ENCODE measurements around the gene HSPA12B. TPM values are rescaled to one million over a fixed set of nuclear protein-coding genes. Genes with fewer than 3 reads are reported as not detected.

The HSPA12B gene
- total and polyA plus RNA-seq, 2 donors (not counting 3 experiments of a cell fraction or from before 2014, with no cell fraction given), result 3.7 to 6.6 TPM

DNA sequence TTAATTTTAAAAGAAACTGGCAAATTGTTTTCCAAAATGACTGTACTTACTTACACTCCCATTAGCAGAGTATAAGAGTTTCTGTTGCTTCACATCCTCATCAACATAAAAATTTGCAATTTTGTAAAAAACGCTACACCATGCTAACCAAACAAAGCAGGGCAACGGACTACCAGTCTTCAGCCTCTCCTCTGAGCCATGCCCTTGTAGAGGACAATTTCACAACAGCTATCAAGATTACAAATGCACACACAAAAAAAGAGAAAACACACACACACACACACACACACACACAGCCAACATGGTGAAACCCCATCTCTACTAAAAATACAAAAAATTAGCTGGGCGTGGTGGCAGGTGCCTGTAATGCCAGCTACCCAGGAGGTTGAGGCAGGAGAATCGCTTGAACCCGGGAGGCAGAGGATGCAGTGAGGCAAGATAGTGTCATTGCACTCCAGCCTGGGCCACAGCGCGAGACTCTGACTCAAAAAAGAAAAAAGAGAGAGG is 39.1 kb downstream of the HSPA12B start:
- Histone ChIP-seq H3K4me3 (replicated peaks in 1 of 3; ENCODE audit: insufficient read depth in 1 of 3, low read depth in 1 of 3, low read length in 3 of 3) (no peak overlapping the region), H3K9me1 (replicated peaks; ENCODE audit: control insufficient read depth, extremely low read depth, insufficient read depth, low read length) (no peaks in the 10 kb centered on the region), H3K9ac (replicated peaks; ENCODE audit: extremely low read depth, insufficient read depth, low read length) (no peak overlapping the region), H3K4me1 (ENCODE audit: control insufficient read depth, extremely low read depth, insufficient read depth, low read length) (peaks cover 16% of the 10 kb centered on the region), H2AFZ (ENCODE audit: low read depth, low read length) (no peak overlapping the region), H3K27ac (ENCODE audit: insufficient read depth, low read depth, low read length) (no peak overlapping the region), H3K27me3 (ENCODE audit: control insufficient read depth in 2 of 2, insufficient read depth in 2 of 2, low read length in 2 of 2) (no peaks in the 10 kb centered on the region), H3K9me3 (replicated peaks; ENCODE audit: control insufficient read depth, insufficient read depth, low read length) (no peaks in the 10 kb centered on the region), H3K4me2 (ENCODE audit: insufficient read depth, low read length) (no peak overlapping the region), H3K79me2 (ENCODE audit: control insufficient read depth, insufficient read depth, low read length) (peaks cover 6% of the 10 kb centered on the region), H3K36me3 (ENCODE audit: control insufficient read depth in 2 of 2, extremely low read depth in 1 of 2, insufficient read depth in 2 of 2, low read length in 2 of 2) (no peaks in the 10 kb centered on the region), H4K20me1 (replicated peaks; ENCODE audit: control insufficient read depth, extremely low read depth, insufficient read depth, low read length) (no peaks in the 10 kb centered on the region)
- FAIRE-seq, result no peak
- intact Hi-C loops (cut with micrococcal nuclease), result no loop called here
- POLR2A ChIA-PET, result no interaction called here
- dilution Hi-C loops (cut with MboI; ENCODE audit: extremely low pct_ligation_motif_present, low sequenced_read_pairs), result no loop called here
- DNase-seq (ENCODE audit: low read depth, low spot score), result no peak
- no TSS peak for BruUV-seq (replicated peaks)
- TF ChIP-seq FOS (IDR thresholded peaks at IDR 0.05; ENCODE audit: borderline replicate concordance, insufficient read depth, low read length), result no peak
- TF ChIP-seq, protein P1, sequence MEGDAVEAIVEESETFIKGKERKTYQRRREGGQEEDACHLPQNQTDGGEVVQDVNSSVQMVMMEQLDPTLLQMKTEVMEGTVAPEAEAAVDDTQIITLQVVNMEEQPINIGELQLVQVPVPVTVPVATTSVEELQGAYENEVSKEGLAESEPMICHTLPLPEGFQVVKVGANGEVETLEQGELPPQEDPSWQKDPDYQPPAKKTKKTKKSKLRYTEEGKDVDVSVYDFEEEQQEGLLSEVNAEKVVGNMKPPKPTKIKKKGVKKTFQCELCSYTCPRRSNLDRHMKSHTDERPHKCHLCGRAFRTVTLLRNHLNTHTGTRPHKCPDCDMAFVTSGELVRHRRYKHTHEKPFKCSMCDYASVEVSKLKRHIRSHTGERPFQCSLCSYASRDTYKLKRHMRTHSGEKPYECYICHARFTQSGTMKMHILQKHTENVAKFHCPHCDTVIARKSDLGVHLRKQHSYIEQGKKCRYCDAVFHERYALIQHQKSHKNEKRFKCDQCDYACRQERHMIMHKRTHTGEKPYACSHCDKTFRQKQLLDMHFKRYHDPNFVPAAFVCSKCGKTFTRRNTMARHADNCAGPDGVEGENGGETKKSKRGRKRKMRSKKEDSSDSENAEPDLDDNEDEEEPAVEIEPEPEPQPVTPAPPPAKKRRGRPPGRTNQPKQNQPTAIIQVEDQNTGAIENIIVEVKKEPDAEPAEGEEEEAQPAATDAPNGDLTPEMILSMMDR (IDR thresholded peaks at IDR 0.05; ENCODE audit: extremely low read depth in 1 of 2, insufficient read depth in 1 of 2, low read depth in 1 of 2, low read length in 2 of 2), result no peak
- TF ChIP-seq JUN (IDR thresholded peaks at IDR 0.05; ENCODE audit: borderline replicate concordance, insufficient read depth, insufficient read length, low read depth), result no peak
- no peak for TF ChIP-seq EZH2 (IDR thresholded peaks at IDR 0.05; ENCODE audit: borderline replicate concordance, low read depth, low read length, severe bottlenecking)
- no peak for TF ChIP-seq GATA2 (IDR thresholded peaks at IDR 0.05; ENCODE audit: insufficient read depth, insufficient read length, low read depth, low read length)
- no peak for TF ChIP-seq POLR2AphosphoS5 (IDR thresholded peaks at IDR 0.05; ENCODE audit: insufficient read depth, low read depth, low read length)
- TF ChIP-seq POLR2A (IDR thresholded peaks at IDR 0.05; ENCODE audit: low read depth, low read length), result no peak
- no peak for TF ChIP-seq MYC (IDR thresholded peaks at IDR 0.05; ENCODE audit: low read depth, low read length)
- TF ChIP-seq, protein P2, sequence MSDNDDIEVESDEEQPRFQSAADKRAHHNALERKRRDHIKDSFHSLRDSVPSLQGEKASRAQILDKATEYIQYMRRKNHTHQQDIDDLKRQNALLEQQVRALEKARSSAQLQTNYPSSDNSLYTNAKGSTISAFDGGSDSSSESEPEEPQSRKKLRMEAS (IDR thresholded peaks at IDR 0.05; ENCODE audit: insufficient read depth, insufficient read length), result no peak
- CTCF ChIA-PET, result interaction anchor here (1.6 kb wide), 1 partner anchor 19 kb away, joined by 5 read pairs; no protein-coding TSS in a partner anchor
